Mesendoderm (in vitro differentiated cells): ENCODE data around the gene KIAA1210.

Source experiments
- DNase-seq: peaks from one replicate; pipeline ENCODE4 v3.0.0; 2013
- H2AK5ac ChIP-seq: 2 replicates; pipeline ENCODE4 v1.6.1; 2013; ENCODE audit warnings: low read length, inconsistent platforms
- H2BK120ac ChIP-seq: 2 replicates; pipeline ENCODE4 v1.6.1; 2013; ENCODE audit warnings: low read depth, mild to moderate bottlenecking, low read length, moderate library complexity, mixed read lengths
- H2BK15ac ChIP-seq: replicated peaks from 2 replicates; pipeline ENCODE4 v1.6.1; 2013; ENCODE audit warnings: low read depth, mild to moderate bottlenecking, moderate library complexity
- H2BK5ac ChIP-seq: 2 replicates; pipeline ENCODE4 v1.6.1; 2013; ENCODE audit warnings: low read length, inconsistent platforms
- H3K18ac ChIP-seq: 2 replicates; pipeline ENCODE4 v1.6.1; 2013; ENCODE audit warnings: mild to moderate bottlenecking, low read length, mixed read lengths
- H3K23ac ChIP-seq: one replicate; pipeline ENCODE4 v1.6.1; 2013; ENCODE audit warnings: low read length
- H3K27ac ChIP-seq: 2 replicates; pipeline ENCODE4 v1.5.1; 2013; ENCODE audit warnings: low read depth, mild to moderate bottlenecking, inconsistent platforms, low read length, moderate library complexity
- H3K27me3 ChIP-seq: 2 replicates; pipeline ENCODE4 v1.6.1; 2013; ENCODE audit warnings: low read length, control low read depth, mild to moderate bottlenecking, inconsistent platforms; ENCODE audit not compliant: insufficient read depth, poor library complexity
- H3K36me3 ChIP-seq: 2 replicates; pipeline ENCODE4 v1.6.1; 2013; ENCODE audit warnings: low read length, inconsistent platforms; ENCODE audit not compliant: control insufficient read depth, insufficient read depth
- H3K4ac ChIP-seq: one replicate; pipeline ENCODE4 v1.6.1; 2013; ENCODE audit warnings: low read depth, mild to moderate bottlenecking, low read length, moderate library complexity
- H3K4me1 ChIP-seq: 2 replicates; pipeline ENCODE4 v1.6.1; 2013; ENCODE audit warnings: low read depth, low read length, inconsistent platforms; ENCODE audit not compliant: control insufficient read depth
- H3K4me2 ChIP-seq: 2 replicates; pipeline ENCODE4 v1.6.1; 2013; ENCODE audit warnings: low read length
- H3K4me3 ChIP-seq: 2 replicates; pipeline ENCODE4 v1.5.1; 2013; ENCODE audit warnings: mild to moderate bottlenecking, low read length
- H3K56ac ChIP-seq: one replicate; pipeline ENCODE4 v1.6.1; 2013; ENCODE audit warnings: low read length
- H3K79me1 ChIP-seq: 2 replicates; pipeline ENCODE4 v1.6.1; 2013; ENCODE audit warnings: low read length, inconsistent platforms
- H3K79me2 ChIP-seq: 2 replicates; pipeline ENCODE4 v1.6.1; 2013; ENCODE audit warnings: mild to moderate bottlenecking, low read length; ENCODE audit not compliant: control insufficient read depth, insufficient read depth
- H3K9ac ChIP-seq: 2 replicates; pipeline ENCODE4 v1.6.1; 2013; ENCODE audit warnings: low read length, inconsistent platforms
- H4K5ac ChIP-seq: one replicate; pipeline ENCODE4 v1.6.1; 2013; ENCODE audit warnings: low read length
- H4K8ac ChIP-seq: one replicate; pipeline ENCODE4 v1.6.1; 2013; ENCODE audit warnings: low read depth, mild to moderate bottlenecking, control low read depth, low read length, moderate library complexity
- WGBS: extraction: QIAGEN DNeasy Blood & Tissue Kit; methylation state at CpG from one replicate; pipeline ENCODE4 v1.1.7; 2013; ENCODE audit warnings: low lambda C conversion rate, missing lambda C conversion rate; ENCODE audit not compliant: insufficient coverage; ENCODE audit errors: extremely low coverage; 5-methylcytosine and 5-hydroxymethylcytosine counted together

KIAA1210 gene

DNA sequence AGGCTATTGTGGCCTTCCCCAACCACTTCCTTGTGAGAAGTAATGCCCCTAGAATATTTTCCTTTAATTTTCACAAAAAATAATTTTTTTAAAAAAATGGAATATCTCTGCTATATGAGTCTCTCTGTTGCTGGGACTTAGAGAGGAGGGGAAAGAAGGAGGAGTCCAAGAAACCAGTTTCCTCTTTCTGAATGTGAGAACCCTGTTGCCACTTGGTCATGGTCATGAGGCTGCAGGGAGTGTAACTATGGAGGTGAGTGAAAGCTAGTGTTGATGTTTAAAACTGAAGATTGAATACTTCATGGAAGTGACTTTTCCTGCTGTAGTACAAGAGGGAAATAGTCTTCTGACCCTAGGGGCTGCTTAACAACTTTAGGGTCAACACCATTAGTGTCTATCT lies 20.4 kb downstream of the KIAA1210 start:
- Histone ChIP-seq H2BK5ac (no peak overlapping the region), H3K27me3 (no peaks in the 10 kb centered on the region), H4K8ac (no peak overlapping the region), H2AK5ac (no peak overlapping the region), H3K4ac (no peak overlapping the region), H3K4me3 (no peak overlapping the region), H3K79me2 (no peaks in the 10 kb centered on the region), H3K4me2 (no peak overlapping the region), H2BK15ac (no peak overlapping the region), H3K4me1 (no peaks in the 10 kb centered on the region), H3K9ac (no peak overlapping the region), H3K79me1 (no peaks in the 10 kb centered on the region), H3K36me3 (no peaks in the 10 kb centered on the region), H3K23ac (no peak overlapping the region), H3K18ac (no peak overlapping the region), H3K56ac (no peak overlapping the region), H2BK120ac (no peak overlapping the region), H4K5ac (no peak overlapping the region), H3K27ac (no peak overlapping the region)
- no peak for DNase-seq

DNA sequence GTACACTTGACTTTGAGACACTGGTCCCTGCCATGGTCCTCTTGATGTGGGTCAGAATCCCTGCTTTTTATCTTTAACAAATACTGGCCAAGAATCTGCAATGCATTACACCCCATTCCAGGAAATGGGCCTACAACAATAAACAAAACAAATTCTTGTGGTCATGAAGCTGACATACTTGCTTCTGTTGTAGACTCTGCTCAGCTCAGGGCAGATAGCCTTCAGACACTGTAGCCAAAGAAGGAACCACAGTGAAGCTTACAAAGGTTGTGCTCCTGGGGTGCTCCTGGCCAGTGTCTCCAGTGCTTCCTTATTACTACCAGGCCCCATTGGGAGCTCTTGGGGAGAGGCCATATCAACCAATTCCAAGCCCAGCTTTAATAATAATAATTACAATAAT lies 21.8 kb downstream of the KIAA1210 start:
- no peak overlapping the region for H2BK15ac ChIP-seq
- H2BK120ac ChIP-seq: no peak overlapping the region
- no peak overlapping the region for H3K27ac ChIP-seq
- H3K4me2 ChIP-seq: no peak overlapping the region
- no peaks in the 10 kb centered on the region for H3K4me1 ChIP-seq
- H3K79me2 ChIP-seq: no peaks in the 10 kb centered on the region
- H4K8ac ChIP-seq: no peak overlapping the region
- H3K27me3 ChIP-seq: no peaks in the 10 kb centered on the region
- no peak overlapping the region for H3K9ac ChIP-seq
- H3K4ac ChIP-seq: no peak overlapping the region
- H3K23ac ChIP-seq: no peak overlapping the region
- DNase-seq: no peak
- H4K5ac ChIP-seq: no peak overlapping the region
- no peaks in the 10 kb centered on the region for H3K79me1 ChIP-seq
- H2AK5ac ChIP-seq: no peak overlapping the region
- no peak overlapping the region for H3K18ac ChIP-seq
- H3K56ac ChIP-seq: no peak overlapping the region
- no peak overlapping the region for H2BK5ac ChIP-seq
- H3K36me3 ChIP-seq: no peaks in the 10 kb centered on the region
- H3K4me3 ChIP-seq: no peak overlapping the region

DNA sequence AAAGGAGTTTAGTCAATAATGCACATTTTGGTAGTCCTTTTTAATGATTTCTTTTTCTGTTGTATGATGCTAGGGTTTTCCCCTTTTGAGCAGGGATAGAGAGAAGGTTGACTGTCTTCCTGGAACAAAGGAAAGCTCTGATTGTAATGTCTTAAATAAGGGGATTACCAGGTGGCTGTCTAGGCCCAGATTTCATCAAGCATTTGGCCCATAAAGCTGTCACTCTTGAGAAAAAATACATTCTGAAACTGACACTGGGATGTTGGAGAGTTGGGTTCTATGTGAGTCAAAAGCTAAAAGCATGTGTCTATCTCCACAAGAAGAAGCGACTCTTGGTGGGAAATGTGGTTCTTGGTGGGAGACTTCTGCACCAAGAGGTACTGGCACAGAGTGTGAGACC lies 26.4 kb downstream of the KIAA1210 start:
- no peak overlapping the region for H3K9ac ChIP-seq
- H2AK5ac ChIP-seq: no peak overlapping the region
- no peak overlapping the region for H4K5ac ChIP-seq
- no peaks in the 10 kb centered on the region for H3K79me2 ChIP-seq
- no peak overlapping the region for H3K27ac ChIP-seq
- no peak overlapping the region for H2BK15ac ChIP-seq
- no peaks in the 10 kb centered on the region for H3K4me1 ChIP-seq
- H3K23ac ChIP-seq: no peak overlapping the region
- no CpG with 5 or more reads among the region's 1 CpG for WGBS
- no peaks in the 10 kb centered on the region for H3K36me3 ChIP-seq
- H3K18ac ChIP-seq: no peak overlapping the region
- H4K8ac ChIP-seq: no peak overlapping the region
- no peak overlapping the region for H3K4me2 ChIP-seq
- no peaks in the 10 kb centered on the region for H3K79me1 ChIP-seq
- no peak for DNase-seq
- H3K4me3 ChIP-seq: no peak overlapping the region
- no peak overlapping the region for H2BK120ac ChIP-seq
- no peak overlapping the region for H3K56ac ChIP-seq
- H2BK5ac ChIP-seq: no peak overlapping the region
- no peak overlapping the region for H3K4ac ChIP-seq
- H3K27me3 ChIP-seq: no peaks in the 10 kb centered on the region

DNA sequence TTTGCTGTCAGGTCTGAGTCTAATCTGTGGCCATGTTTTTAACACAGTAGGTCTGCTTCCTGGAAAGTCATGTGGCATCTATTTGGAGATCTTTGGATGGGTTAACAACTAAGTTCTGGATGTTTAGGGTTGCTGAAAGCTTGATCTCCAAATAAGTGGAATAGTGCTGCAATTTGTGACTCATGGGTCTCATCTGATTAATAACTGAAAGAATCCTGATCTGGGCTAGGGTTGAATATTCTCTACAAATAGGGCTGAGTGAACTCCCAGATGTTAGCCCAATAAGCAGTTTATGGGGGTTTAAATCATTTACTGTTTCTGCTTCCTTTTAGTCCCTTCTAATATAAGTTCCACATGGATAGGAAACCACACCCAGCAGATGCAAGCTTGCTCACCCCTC lies 31.7 kb downstream of the KIAA1210 start:
- Histone ChIP-seq H2BK5ac (no peak overlapping the region), H3K23ac (no peak overlapping the region), H4K8ac (no peak overlapping the region), H2BK120ac (no peak overlapping the region), H3K27ac (no peak overlapping the region), H3K4me3 (no peak overlapping the region), H3K27me3 (no peaks in the 10 kb centered on the region), H3K9ac (no peak overlapping the region), H3K4ac (no peak overlapping the region), H3K4me1 (no peaks in the 10 kb centered on the region), H3K56ac (no peak overlapping the region), H2AK5ac (no peak overlapping the region), H3K36me3 (no peaks in the 10 kb centered on the region), H3K4me2 (no peak overlapping the region), H3K79me2 (no peaks in the 10 kb centered on the region), H3K18ac (no peak overlapping the region), H4K5ac (no peak overlapping the region), H2BK15ac (no peak overlapping the region), H3K79me1 (no peaks in the 10 kb centered on the region)
- DNase-seq: no peak

DNA sequence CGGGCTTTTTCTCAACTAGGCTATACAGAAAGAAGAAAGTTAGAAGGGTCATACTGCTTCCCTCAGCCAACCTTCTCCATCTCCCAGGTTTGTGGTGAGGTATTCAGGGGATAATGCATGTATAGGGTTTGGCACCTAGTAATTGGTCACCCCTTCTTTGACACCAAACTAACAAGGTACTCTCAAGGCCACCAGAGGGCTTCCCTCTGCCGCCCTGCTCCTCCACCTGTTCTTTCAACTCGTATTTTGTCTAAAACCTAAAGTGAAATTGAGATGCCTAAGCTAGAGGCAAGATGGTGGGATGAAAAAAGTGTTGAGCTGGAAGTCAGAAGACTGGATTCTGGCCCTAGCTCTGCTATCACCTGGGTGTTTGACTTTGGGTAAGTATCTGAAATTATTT lies 32.8 kb downstream of the KIAA1210 start:
- Histone ChIP-seq H3K4ac (no peak overlapping the region), H3K27me3 (no peaks in the 10 kb centered on the region), H3K9ac (no peak overlapping the region), H3K27ac (no peak overlapping the region), H3K23ac (no peak overlapping the region), H4K8ac (no peak overlapping the region), H2BK15ac (no peak overlapping the region), H3K18ac (no peak overlapping the region), H3K4me1 (no peaks in the 10 kb centered on the region), H3K79me1 (no peaks in the 10 kb centered on the region), H4K5ac (no peak overlapping the region), H3K36me3 (no peaks in the 10 kb centered on the region), H3K79me2 (no peaks in the 10 kb centered on the region), H3K4me2 (no peak overlapping the region), H3K56ac (no peak overlapping the region), H3K4me3 (no peak overlapping the region), H2AK5ac (no peak overlapping the region), H2BK5ac (no peak overlapping the region), H2BK120ac (no peak overlapping the region)
- DNase-seq: no peak
- no CpG with 5 or more reads among the region's 3 CpGs for WGBS

DNA sequence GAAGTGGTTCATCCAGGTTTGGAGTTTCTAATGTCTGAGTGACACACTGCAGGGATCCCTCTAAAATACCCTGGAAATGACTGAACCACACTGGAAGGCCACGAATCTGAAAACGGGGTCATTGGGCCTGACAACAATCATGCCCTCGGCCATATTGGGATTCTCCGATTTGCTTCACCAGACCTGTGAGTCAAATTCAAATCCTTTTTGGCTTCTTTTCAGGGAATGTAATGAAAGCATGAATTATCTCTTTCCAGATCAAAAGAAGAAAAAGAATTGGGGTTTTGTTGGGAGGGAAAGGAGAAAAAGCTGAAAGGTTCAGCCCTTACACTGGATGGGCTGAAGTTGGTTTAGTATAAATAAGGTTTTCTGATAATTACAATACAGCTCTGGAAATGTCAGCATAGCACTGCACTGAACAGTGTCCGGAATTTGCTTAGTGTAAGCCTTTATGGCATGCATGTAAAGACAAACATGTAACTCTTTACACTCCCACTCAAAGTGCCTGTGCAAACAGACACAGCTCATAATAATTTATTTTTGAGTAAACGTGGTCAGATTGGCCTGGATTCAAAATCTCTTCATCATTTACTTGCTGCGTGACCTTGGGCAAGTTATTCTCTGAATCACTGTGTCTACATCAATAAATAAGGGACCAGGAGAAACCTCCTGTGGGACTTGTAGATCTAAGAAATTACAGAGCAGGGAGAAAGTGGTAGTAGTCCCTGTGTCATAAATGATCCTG lies 33.4 kb downstream of the KIAA1210 start:
- Histone ChIP-seq H2AK5ac (no peak overlapping the region), H3K4me2 (no peak overlapping the region), H3K79me2 (no peaks in the 10 kb centered on the region), H2BK5ac (no peak overlapping the region), H3K18ac (no peak overlapping the region), H2BK15ac (no peak overlapping the region), H2BK120ac (no peak overlapping the region), H3K9ac (no peak overlapping the region), H3K4me1 (no peaks in the 10 kb centered on the region), H3K36me3 (no peaks in the 10 kb centered on the region), H3K56ac (no peak overlapping the region), H4K5ac (no peak overlapping the region), H3K4me3 (no peak overlapping the region), H3K4ac (no peak overlapping the region), H4K8ac (no peak overlapping the region), H3K27me3 (no peaks in the 10 kb centered on the region), H3K27ac (no peak overlapping the region), H3K23ac (no peak overlapping the region), H3K79me1 (no peaks in the 10 kb centered on the region)
- no CpG with 5 or more reads among the region's 7 CpGs for WGBS
- DNase-seq: no peak
